GM21529 (cell line): ENCODE data around the gene CTIF.

Experiments
- ATAC-seq: cut with Tn5 transposase; IDR thresholded peaks from one replicate; pipeline ENCODE4 v1.9.1; 2021; ENCODE audit not compliant: unreplicated experiment

CTIF gene

DNA sequence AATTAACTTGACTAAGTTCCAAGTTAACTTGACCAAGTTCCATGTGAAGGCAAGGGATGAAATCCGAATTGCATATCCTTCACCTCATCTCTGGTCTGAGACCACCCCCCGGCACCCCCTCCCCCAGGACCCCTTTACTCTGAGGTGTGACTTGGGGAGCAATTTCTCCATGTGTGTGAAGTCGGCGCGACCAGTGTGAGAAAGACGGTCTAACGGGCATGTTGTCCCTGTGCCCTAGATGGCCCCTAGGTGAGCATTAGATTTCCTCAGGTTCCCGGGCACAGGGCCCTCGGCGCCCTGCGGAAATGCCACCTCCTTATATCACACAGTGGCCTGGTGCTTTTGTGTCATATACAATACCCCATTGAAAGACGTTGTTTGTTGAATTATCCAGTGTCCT lies 137.1 kb downstream of the CTIF start:
- ATAC-seq = no peak

DNA sequence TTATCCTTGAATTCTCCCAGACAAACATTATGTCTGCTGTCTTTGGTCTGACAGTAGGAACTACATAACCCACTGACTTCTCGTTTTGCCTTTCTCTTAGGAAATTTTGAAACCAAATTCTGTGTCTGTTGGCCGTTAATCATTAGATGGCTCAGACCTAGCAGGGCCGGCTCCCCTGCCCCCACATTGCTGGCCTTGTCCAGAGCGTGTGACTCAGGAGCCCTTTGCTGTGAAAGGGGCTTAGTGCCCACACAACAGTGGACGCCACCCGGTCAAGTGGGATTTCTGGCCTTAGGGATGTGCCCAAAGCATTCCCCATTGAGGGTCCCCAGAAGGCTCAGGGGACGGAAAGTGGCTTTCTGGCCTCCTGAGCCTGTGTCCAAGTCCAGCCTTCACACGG lies 137.5 kb downstream of the CTIF start:
- ATAC-seq = no peak

DNA sequence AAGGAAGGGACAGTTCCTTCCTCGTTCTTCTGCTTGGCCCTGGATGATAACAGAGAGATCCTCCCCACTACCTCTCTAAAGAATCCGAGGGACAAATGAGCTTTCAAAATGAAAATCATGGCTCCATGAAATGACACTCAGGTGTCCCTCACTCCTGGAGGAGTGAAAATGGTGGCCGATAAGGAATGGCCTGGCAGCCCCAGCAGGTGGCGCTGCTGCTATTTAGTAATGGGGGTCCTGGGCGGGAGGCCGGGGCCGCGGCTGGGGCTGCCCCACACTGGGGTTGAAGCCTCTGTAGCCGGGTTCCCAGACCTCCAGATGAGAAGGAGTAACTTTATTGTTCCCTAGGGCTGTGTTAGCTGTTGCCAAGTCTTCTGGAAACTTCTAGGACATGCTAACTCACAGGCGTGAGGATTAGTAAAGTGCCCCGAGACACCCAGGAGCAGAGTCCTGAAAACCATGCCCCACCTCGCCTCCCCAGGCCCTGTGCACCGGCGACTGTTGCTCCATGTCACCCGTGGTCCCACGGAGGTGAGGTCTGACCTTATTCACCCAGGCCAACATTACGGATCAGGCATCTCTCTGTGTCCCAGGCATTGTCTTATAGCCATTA lies 138.0 kb downstream of the CTIF start:
- peak; percentile 50 for ATAC-seq

DNA sequence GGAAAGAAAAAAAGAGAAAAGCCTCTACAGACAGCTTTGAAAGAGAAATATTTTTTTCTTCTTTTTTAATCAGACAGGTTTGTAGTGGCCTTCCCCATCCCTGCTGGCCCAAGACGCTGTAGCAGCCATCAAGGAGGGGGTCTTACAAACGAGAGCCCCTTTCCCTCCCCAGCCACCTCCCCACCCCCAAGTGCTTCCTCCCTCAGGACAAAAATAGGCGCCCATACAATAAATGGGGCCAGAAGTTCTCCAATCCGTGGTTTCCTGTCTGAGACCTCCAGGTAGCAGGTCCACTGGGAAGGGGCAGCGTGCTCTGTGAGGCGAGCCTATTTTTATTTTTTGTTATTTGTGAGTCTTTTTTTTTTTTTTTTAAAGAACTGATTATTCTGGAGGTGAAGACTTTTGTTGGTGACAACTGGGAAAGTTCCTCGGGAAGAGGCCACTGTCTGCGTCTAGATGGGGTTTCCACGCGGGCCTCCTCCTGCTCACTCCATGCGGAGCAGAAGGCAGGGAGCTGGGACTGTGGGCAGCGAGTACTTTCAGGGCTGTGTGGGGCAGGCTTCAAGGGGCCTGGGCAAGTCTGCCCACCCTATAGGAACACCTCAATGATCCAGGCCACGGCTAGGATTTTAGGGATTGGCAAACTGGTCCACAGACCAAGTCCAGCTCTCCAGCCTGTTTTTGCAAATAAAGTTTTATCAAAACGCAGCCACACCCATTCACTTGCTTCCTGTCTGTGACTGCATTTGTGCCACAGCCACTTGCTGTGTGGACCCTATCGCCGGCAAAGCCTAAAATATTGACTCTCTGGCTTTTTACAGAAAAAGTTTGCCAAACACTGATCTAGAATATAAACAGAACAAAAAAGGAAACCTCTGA lies 139.6 kb downstream of the CTIF start:
- ATAC-seq = no peak

DNA sequence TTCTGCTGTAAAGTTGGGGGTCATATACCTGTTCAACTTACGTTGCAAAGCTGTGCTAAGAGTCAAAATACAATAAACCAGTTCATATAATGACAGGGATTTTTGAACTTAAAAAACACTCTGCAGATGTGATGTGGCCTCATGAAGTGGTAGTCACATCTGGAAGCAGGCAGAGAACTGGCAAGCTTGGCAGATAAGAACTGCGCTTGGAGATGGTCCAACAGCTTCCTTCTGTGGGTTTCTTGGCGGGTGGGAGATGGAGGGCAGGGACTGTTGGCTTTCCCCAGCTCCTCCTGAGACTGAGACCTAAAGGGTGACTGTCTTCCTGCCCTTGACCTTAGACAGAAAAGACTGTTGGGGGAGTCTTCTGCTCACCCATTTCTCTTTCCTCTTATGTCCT lies 140.4 kb downstream of the CTIF start:
- no peak for ATAC-seq

DNA sequence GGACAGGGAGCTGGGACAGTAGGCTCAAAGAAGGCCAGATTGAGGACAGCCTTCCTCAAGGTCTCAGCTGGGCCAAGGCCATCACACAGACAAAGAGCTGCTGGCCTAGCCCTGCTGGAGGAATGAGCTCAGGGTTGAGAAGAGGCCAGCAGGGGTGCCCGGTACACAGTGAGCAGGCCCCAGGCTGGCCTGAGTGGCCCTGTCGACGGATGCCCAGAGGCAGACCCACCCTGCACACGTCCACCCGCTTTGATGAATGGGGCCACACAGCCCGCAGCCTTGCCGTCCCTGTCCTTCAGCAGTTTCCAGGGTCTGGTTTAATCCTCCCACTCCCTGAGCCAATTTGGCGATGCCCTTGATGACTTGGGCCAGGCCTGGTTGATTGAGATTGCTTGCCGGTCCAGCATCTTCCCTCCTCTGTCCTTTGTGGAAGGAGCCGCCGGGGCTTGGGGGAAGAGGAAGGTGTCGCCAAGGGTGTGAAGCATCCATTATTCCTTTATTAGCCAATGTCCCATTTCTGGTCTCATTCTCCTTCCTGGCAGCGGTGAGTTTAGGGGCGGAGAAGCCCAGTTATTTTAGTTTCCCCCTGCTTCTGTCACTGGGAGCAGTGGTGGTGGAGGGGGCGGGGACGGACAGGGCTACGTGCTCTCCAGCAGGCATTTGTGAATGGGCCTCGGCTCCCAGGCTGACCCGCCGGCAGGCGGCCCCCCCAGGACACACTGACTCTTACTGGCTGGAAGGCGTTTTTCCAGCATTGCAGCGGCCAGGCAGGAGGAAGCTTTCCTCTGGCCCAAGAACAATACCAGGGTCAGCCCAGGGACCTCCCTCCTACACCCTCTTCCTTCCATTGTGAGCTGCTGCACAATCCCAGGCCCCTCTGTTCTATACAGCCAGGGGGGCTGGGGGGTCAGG lies 141.8 kb downstream of the CTIF start:
- ATAC-seq = no peak

DNA sequence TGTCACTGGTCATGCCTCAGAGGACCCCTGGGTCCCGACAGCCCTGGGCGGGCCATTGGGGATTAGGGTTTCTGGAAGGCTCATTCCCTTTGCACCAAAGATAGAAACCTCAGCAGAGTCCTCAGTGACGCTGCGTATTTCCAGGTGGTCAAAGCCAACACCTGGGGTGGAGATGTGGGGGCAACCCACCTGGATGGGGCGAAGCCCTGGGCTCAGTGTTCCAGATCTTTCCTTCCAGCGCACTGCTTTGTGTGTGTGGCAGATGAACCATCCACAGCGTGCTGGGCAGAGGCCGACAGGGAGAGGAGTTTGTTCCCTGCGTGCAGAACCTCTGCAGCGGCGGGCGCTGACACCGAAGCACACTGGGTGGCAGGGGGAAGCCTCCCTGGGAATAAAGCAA lies 143.9 kb downstream of the CTIF start:
- no peak for ATAC-seq

DNA sequence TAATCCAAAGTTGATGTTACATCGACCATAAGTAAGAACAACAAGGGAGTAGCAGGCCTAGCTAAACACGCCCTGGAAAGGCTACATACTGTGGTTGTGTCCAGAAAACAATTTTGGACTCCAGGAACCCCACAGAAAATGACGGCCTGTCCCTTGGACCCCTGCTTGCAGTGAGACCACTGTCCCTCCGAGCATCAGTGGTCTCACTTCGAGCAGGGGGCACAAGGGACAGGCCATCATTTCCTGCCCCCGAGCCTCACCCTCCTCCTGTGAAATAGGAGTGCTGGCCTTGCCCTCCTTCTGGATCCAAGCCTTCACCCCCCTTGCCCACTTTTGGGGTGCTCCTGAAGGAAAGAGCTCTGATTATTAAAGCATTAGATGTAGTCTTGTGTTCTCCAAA lies 144.4 kb downstream of the CTIF start:
- no peak for ATAC-seq

DNA sequence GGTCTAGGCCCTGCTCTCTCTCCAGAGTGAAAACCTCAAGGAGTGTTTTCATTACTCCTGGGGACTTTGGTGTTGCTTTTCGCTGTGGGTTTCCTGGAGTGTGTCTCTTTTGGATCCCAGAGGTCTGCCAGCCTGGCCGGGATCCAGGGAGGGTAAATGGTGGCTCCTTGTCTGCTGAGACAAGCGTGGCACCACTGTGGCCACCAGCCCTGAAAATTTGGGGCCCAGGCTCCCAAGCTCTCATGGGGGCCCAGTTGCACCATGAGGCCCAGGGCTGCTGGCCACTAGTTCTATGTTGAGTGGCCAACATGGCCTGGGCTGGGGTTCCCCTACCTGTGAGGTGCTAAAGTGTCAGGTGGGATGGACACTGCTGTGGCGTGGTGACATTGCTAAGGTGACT lies 144.8 kb downstream of the CTIF start:
- no peak for ATAC-seq

DNA sequence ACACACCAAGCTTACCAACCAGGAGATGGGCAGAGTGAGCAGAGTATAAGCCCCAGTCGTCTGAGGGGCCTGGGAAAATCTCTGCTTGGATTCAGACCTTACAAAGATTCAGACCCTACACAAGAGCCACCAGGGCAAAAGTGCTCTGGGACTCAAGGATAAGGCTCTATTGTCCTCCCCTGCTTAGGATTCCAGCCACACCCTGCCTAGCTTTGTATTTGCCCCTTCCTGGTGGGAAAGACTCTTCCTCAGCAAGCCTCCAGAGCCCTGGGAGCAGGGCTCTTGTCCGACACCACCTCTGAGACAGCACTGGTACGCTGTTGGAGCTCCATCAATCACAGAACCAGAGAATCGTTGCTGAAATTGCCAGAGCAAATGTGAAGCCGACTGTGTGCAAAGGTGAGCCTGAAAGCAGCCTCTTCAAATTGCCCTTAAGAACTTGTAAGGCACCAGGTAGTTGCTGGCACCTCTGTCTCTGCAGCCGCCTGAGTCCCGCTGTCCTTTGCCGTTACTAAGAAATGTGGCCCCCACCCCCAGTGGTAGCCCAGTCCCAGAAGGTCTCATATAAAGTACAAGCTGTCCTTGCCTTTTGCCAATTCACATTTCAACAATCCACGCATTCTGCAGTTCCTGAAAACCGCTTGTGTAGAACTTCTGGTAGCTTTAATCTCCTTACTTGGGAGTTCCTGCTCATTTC lies 148.7 kb downstream of the CTIF start:
- ATAC-seq = no peak

DNA sequence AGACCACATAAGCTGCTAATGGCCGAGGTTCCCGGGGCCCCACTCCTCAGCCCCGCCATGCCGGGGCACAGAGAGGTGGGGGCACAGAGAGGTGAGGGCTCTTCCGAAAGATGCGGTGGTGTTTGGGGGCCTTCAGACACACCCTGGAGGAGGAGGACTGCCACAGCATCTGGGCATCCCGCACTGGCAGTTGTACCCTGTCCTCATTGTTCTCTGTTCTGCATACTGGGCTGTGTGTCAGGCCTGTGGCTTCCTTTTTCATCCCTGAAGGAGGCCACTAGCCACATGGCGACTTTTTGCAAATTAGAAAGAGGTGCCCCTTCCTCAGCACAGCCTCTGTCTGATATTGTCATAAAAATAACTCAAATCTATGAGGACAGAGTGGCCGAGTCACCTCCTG lies 150.1 kb downstream of the CTIF start:
- ATAC-seq = no peak

DNA sequence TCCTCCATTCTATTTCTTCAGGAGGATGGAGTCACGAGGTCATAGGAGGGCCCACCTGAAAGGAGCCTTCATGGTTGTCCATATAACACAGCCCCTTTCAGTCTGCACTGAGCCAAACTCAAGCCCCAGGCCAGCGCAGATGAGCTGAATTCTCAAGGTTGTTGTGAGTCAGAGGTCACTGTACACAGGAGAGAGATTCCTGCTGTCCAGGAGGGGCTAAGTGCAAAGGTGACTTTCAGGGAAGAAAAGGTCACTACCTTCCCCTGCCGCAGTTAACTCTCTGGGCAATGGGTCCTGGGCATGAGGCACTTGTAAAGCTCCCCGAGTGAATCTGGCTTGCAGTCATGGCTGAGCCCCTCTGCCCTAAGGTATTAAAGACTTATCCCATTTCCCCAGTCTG lies 150.7 kb downstream of the CTIF start:
- no peak for ATAC-seq

DNA sequence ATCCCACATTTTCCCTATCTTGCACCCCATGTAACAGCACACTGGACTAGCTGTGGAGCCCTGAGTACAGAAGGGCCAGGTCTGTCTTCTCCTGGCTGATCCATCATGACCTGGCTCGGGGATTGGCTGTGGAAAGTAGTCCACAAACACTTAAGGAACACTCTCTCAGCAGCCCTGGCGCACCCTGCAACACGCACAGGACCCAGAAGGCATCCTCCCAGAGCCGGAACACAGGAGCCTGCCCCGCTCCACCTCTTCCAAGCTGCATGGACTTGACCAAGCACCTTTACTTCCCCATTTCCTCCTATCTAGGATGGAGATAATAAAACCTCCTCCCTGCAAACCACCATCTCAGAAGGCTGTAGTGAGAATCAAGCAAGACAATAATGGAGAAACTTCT lies 151.7 kb downstream of the CTIF start:
- ATAC-seq = no peak

DNA sequence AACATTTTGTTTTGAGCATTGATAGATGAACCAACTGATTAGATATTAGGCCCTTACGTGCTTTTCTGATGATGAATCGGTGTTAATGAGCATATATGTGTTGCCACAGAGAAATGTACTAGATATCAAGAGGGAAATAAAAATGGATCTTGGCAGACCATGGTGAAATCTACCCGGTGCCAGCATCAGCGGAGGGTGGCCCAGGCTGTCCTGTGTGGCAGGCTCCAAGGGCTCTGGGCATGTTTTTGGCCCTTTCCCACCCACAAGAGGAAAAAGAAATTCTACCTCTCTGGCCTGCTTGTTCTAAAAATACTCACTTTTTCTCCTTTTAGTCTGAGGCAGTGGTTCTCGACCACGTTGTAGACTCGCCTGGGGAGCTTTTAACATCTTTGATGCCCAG lies 154.2 kb downstream of the CTIF start:
- ATAC-seq = no peak

DNA sequence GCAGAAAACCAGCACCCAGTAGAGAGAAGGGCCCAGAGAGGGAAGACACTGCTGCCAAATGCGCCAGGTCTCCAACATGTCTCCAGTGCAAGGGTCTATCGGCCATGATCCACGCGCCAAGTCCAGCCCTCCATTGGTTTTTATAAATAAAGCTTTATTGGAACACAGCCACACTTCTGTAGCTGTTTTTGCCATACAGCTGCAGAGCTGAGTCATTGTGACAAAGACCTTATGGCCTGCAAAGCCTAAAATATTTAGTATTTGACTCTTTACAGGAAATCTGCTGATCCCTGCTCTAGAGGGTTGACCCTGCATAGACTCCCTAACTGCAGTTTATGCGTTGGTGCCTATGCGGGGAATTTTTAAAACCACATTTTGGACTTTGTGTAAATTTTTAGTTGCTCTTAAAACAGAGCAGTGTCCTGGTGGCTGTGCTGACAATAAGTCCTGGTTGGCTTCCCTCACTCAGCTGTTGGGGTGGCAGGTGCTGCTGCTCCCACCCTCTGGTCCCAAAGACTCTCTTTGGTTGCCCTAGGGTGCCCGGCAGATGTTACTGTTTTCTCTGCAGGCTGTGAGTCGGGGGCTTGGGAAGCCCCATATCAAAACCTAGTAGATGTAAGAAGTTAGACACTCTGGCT lies 154.9 kb downstream of the CTIF start:
- no peak for ATAC-seq

DNA sequence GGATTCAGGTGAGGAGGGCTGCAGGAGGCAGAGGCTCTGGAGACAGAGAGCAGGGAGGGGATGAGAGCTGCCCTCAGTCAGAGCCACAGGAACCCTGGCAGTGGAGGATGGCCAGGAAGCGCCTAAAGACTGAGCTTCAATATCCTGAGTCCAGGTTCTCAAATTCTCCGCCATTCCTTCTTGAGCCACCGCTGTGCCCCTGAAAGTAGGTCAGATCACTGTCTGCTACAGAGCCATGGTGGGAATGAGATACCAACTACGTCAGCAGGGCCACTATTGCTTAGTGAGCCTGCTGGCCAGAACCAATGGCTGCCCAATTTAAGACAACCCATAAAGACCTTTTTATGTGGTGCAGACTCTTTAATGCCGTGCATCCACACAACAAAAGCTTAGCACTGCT lies 155.5 kb downstream of the CTIF start:
- ATAC-seq = no peak

DNA sequence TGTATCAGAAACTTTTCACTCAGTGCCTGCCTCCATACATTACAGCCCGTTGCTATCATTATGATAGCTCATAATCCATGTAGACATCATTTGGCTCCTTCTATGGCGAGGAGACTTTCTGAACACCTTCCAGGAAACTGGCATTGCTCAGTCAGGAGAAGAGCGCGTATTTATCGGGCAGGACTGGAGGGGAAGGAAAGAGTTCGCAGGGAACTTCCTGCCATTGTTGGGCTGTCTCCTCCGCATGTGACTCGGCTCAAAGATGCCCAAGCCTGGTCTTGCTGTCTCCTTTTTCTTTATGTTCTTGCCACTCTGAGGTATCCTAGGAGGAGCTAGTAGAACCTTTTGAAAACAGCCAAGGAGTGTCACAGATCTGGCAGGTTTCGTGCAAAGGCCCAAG lies 156.8 kb downstream of the CTIF start:
- no peak for ATAC-seq

DNA sequence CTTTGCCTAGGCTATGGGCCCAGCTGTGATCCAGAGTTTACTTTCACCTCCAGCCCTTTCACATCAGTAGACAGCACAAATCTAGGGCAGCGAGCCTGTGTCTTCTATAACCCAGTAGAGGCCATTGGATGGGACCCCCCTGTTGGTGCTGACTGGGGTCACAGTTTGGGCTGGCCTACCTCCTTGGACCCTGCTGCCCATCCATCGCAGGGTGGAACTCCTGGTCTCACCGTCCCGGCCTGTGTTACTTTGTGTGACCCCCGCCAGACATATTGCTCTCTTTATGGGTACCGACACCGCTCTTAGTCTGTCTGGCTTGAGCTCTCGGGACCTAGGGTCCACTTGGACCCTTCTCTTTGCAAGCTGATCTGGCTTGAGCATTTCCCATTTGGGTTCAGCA lies 157.4 kb downstream of the CTIF start:
- no peak for ATAC-seq

DNA sequence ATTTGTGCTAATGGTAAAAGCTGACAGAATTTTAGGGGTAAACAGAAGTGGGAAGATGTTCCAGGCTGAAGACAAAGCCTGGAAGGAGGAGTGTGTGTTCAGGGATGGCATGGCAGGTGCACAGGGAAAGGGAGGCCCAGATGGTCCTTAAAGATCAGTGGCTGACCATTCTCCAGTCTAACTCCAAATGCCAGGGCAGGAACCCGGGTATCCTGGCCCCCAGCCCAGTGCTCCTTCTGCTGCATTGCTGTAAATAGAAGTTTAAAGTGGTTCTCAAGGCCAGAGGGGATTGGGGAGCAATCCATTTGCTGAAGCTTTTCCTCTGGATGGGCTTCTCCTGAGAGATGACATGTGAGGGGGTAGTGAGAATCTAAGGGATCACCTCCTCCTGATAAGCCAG lies 158.6 kb downstream of the CTIF start:
- no peak for ATAC-seq

DNA sequence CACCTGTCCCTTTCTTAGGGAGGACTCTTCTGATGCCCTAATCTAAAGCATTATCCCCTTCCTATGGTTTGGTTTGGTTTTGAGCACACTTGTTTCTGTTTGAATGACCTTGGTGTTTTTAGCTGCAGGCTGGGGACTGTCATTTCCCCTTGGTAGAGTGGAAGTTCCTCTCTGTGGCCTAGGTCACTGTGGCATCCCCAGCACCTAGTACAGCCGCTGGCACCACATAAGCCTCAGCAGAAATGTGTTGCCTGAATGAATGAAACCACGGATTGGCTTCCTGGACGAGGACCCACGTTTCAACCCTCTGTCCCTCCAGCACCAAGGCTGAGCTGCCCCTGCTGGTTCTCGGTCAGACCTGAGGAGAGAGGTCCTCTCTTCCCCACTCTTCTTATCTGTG lies 159.9 kb downstream of the CTIF start:
- no peak for ATAC-seq

DNA sequence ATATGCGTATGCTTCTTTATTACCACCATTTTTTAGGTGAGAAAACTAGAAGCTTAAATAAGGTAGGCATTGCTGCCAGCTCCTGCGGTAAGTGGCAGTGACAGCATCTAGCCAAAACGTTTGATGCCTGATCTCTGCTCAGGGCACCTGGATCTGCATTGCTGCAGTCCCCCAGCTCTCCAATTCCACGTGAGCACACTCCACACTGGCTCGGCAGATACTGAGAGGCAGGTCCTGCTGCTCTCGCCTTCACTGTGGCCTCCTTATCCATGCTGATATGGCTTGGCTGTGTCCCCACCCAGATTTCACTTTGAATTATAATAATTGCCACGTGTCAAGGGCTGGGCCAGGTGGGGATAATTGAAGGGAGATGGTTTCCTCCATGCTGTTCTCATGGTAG lies 160.9 kb downstream of the CTIF start:
- no peak for ATAC-seq
